ENCODE data around the gene KRTAP12-3. TPM values are rescaled to one million over a fixed set of nuclear protein-coding genes. Genes with fewer than 3 reads are reported as not detected.

Gene KRTAP12-3
- total and polyA plus RNA-seq, 9 of the 15 experiments (the other 6 are each of a cell fraction or from before 2014, with no cell fraction given), result not detected

Small RNA genes lying within 50 kb of the gene (small RNA-seq; reads per million reads assigned to genes)
- not detected for gene KRTAP12-6P

Other genes starting within 250 kb of the KRTAP12-3 start
Only the 7 nearest of the 20 such genes appear.
- gene KRTAP10-9, start 30.8 kb upstream of the KRTAP12-3 start, total RNA-seq (2014; rRNA removed), result not detected in 2 replicates
- not detected in 2 replicates for gene KRTAP10-9, start 30.8 kb upstream of the KRTAP12-3 start, total RNA-seq (2014; rRNA removed; fragmentation: Illumina TruSeq; extraction: Trizol)
- not detected in 2 replicates for gene KRTAP10-9, start 30.8 kb upstream of the KRTAP12-3 start, total RNA-seq (2015; rRNA removed; fragmentation: Illumina TruSeq; extraction: Trizol)
- not detected in 2 replicates for gene KRTAP10-9, start 30.8 kb upstream of the KRTAP12-3 start, total RNA-seq (2021)
- not detected in 2 replicates for gene KRTAP10-9, start 30.8 kb upstream of the KRTAP12-3 start, polyA plus RNA-seq (2011; rRNA removed)
- not detected in 2 replicates for gene KRTAP10-9, start 30.8 kb upstream of the KRTAP12-3 start, polyA plus RNA-seq (2014; fragmentation: Illumina TruSeq; extraction: Trizol)
- not detected for gene KRTAP10-9, start 30.8 kb upstream of the KRTAP12-3 start, polyA plus RNA-seq (2014; fragmentation: Nextera tagmentation; extraction: Ambion mirVana)
- not detected in 2 replicates for gene KRTAP10-9, start 30.8 kb upstream of the KRTAP12-3 start, polyA plus RNA-seq (2014; rRNA removed)
- gene KRTAP10-10, start 20.6 kb upstream of the KRTAP12-3 start, total RNA-seq (2014; rRNA removed), result not detected in 2 replicates
- gene KRTAP10-10, start 20.6 kb upstream of the KRTAP12-3 start, total RNA-seq (2014; rRNA removed; fragmentation: Illumina TruSeq; extraction: Trizol), result not detected in 2 replicates
- not detected in 2 replicates for gene KRTAP10-10, start 20.6 kb upstream of the KRTAP12-3 start, total RNA-seq (2015; rRNA removed; fragmentation: Illumina TruSeq; extraction: Trizol)
- not detected in 2 replicates for gene KRTAP10-10, start 20.6 kb upstream of the KRTAP12-3 start, total RNA-seq (2021)
- gene KRTAP10-10, start 20.6 kb upstream of the KRTAP12-3 start, polyA plus RNA-seq (2011; rRNA removed), result not detected in 2 replicates
- gene KRTAP10-10, start 20.6 kb upstream of the KRTAP12-3 start, polyA plus RNA-seq (2014; fragmentation: Illumina TruSeq; extraction: Trizol), result not detected in 2 replicates
- not detected for gene KRTAP10-10, start 20.6 kb upstream of the KRTAP12-3 start, polyA plus RNA-seq (2014; fragmentation: Nextera tagmentation; extraction: Ambion mirVana)
- not detected in 2 replicates for gene KRTAP10-10, start 20.6 kb upstream of the KRTAP12-3 start, polyA plus RNA-seq (2014; rRNA removed)
- gene KRTAP10-11, start 11.5 kb upstream of the KRTAP12-3 start, total RNA-seq (2014; rRNA removed), result not detected in 2 replicates
- gene KRTAP10-11, start 11.5 kb upstream of the KRTAP12-3 start, total RNA-seq (2014; rRNA removed; fragmentation: Illumina TruSeq; extraction: Trizol), result not detected in 2 replicates
- gene KRTAP10-11, start 11.5 kb upstream of the KRTAP12-3 start, total RNA-seq (2015; rRNA removed; fragmentation: Illumina TruSeq; extraction: Trizol), result not detected in 2 replicates
- not detected in 2 replicates for gene KRTAP10-11, start 11.5 kb upstream of the KRTAP12-3 start, total RNA-seq (2021)
- gene KRTAP10-11, start 11.5 kb upstream of the KRTAP12-3 start, polyA plus RNA-seq (2011; rRNA removed), result not detected in 2 replicates
- gene KRTAP10-11, start 11.5 kb upstream of the KRTAP12-3 start, polyA plus RNA-seq (2014; fragmentation: Illumina TruSeq; extraction: Trizol), result not detected in 2 replicates
- not detected for gene KRTAP10-11, start 11.5 kb upstream of the KRTAP12-3 start, polyA plus RNA-seq (2014; fragmentation: Nextera tagmentation; extraction: Ambion mirVana)
- gene KRTAP10-11, start 11.5 kb upstream of the KRTAP12-3 start, polyA plus RNA-seq (2014; rRNA removed), result not detected in 2 replicates
- gene KRTAP12-4, start 3.3 kb upstream of the KRTAP12-3 start, total RNA-seq (2014; rRNA removed), result not detected in 2 replicates
- not detected in 2 replicates for gene KRTAP12-4, start 3.3 kb upstream of the KRTAP12-3 start, total RNA-seq (2014; rRNA removed; fragmentation: Illumina TruSeq; extraction: Trizol)
- gene KRTAP12-4, start 3.3 kb upstream of the KRTAP12-3 start, total RNA-seq (2015; rRNA removed; fragmentation: Illumina TruSeq; extraction: Trizol), result not detected in 2 replicates
- not detected in 2 replicates for gene KRTAP12-4, start 3.3 kb upstream of the KRTAP12-3 start, total RNA-seq (2021)
- not detected in 2 replicates for gene KRTAP12-4, start 3.3 kb upstream of the KRTAP12-3 start, polyA plus RNA-seq (2011; rRNA removed)
- gene KRTAP12-4, start 3.3 kb upstream of the KRTAP12-3 start, polyA plus RNA-seq (2014; fragmentation: Illumina TruSeq; extraction: Trizol), result not detected in 2 replicates
- gene KRTAP12-4, start 3.3 kb upstream of the KRTAP12-3 start, polyA plus RNA-seq (2014; fragmentation: Nextera tagmentation; extraction: Ambion mirVana), result not detected
- gene KRTAP12-4, start 3.3 kb upstream of the KRTAP12-3 start, polyA plus RNA-seq (2014; rRNA removed), result not detected in 2 replicates
- not detected in 2 replicates for gene KRTAP12-2, start 9.0 kb downstream of the KRTAP12-3 start, total RNA-seq (2014; rRNA removed)
- gene KRTAP12-2, start 9.0 kb downstream of the KRTAP12-3 start, total RNA-seq (2014; rRNA removed; fragmentation: Illumina TruSeq; extraction: Trizol), result not detected in 2 replicates
- not detected in 2 replicates for gene KRTAP12-2, start 9.0 kb downstream of the KRTAP12-3 start, total RNA-seq (2015; rRNA removed; fragmentation: Illumina TruSeq; extraction: Trizol)
- not detected in 2 replicates for gene KRTAP12-2, start 9.0 kb downstream of the KRTAP12-3 start, total RNA-seq (2021)
- gene KRTAP12-2, start 9.0 kb downstream of the KRTAP12-3 start, polyA plus RNA-seq (2011; rRNA removed), result not detected in 2 replicates
- not detected in 2 replicates for gene KRTAP12-2, start 9.0 kb downstream of the KRTAP12-3 start, polyA plus RNA-seq (2014; fragmentation: Illumina TruSeq; extraction: Trizol)
- not detected for gene KRTAP12-2, start 9.0 kb downstream of the KRTAP12-3 start, polyA plus RNA-seq (2014; fragmentation: Nextera tagmentation; extraction: Ambion mirVana)
- gene KRTAP12-2, start 9.0 kb downstream of the KRTAP12-3 start, polyA plus RNA-seq (2014; rRNA removed), result not detected in 2 replicates
- not detected in 2 replicates for gene KRTAP12-1, start 24.2 kb downstream of the KRTAP12-3 start, total RNA-seq (2014; rRNA removed)
- not detected in 2 replicates for gene KRTAP12-1, start 24.2 kb downstream of the KRTAP12-3 start, total RNA-seq (2014; rRNA removed; fragmentation: Illumina TruSeq; extraction: Trizol)
- not detected in 2 replicates for gene KRTAP12-1, start 24.2 kb downstream of the KRTAP12-3 start, total RNA-seq (2015; rRNA removed; fragmentation: Illumina TruSeq; extraction: Trizol)
- gene KRTAP12-1, start 24.2 kb downstream of the KRTAP12-3 start, total RNA-seq (2021), result not detected in 2 replicates
- not detected in 2 replicates for gene KRTAP12-1, start 24.2 kb downstream of the KRTAP12-3 start, polyA plus RNA-seq (2011; rRNA removed)
- not detected in 2 replicates for gene KRTAP12-1, start 24.2 kb downstream of the KRTAP12-3 start, polyA plus RNA-seq (2014; fragmentation: Illumina TruSeq; extraction: Trizol)
- not detected for gene KRTAP12-1, start 24.2 kb downstream of the KRTAP12-3 start, polyA plus RNA-seq (2014; fragmentation: Nextera tagmentation; extraction: Ambion mirVana)
- gene KRTAP12-1, start 24.2 kb downstream of the KRTAP12-3 start, polyA plus RNA-seq (2014; rRNA removed), result not detected in 2 replicates
- not detected in 2 replicates for gene KRTAP10-12, start 39.2 kb downstream of the KRTAP12-3 start, total RNA-seq (2014; rRNA removed)
- gene KRTAP10-12, start 39.2 kb downstream of the KRTAP12-3 start, total RNA-seq (2014; rRNA removed; fragmentation: Illumina TruSeq; extraction: Trizol), result not detected in 2 replicates
- not detected in 2 replicates for gene KRTAP10-12, start 39.2 kb downstream of the KRTAP12-3 start, total RNA-seq (2015; rRNA removed; fragmentation: Illumina TruSeq; extraction: Trizol)
- not detected in 2 replicates for gene KRTAP10-12, start 39.2 kb downstream of the KRTAP12-3 start, total RNA-seq (2021)
- not detected in 2 replicates for gene KRTAP10-12, start 39.2 kb downstream of the KRTAP12-3 start, polyA plus RNA-seq (2011; rRNA removed)
- not detected in 2 replicates for gene KRTAP10-12, start 39.2 kb downstream of the KRTAP12-3 start, polyA plus RNA-seq (2014; fragmentation: Illumina TruSeq; extraction: Trizol)
- not detected for gene KRTAP10-12, start 39.2 kb downstream of the KRTAP12-3 start, polyA plus RNA-seq (2014; fragmentation: Nextera tagmentation; extraction: Ambion mirVana)
- not detected in 2 replicates for gene KRTAP10-12, start 39.2 kb downstream of the KRTAP12-3 start, polyA plus RNA-seq (2014; rRNA removed)